ENCODE data around the gene ADAP1.

ADAP1 gene

GRCh38 chr7:865921-866320 lies 88.6 kb downstream of the ADAP1 start:
- H3K27me3 ChIP-seq (ENCODE audit: insufficient read depth, low read length, poor library complexity), result no peaks in the 10 kb centered on the region
- H3K4me1 ChIP-seq (ENCODE audit: insufficient read depth, low read length), result no peaks in the 10 kb centered on the region
- no peak overlapping the region for H3K27ac ChIP-seq (ENCODE audit: low read length)
- no peak overlapping the region for H3K4me3 ChIP-seq (ENCODE audit: low read depth in 1 of 2, low read length in 2 of 2)
- no peaks in the 10 kb centered on the region for H3K9me3 ChIP-seq (ENCODE audit: insufficient read depth, low read length, severe bottlenecking)
- H3K79me2 ChIP-seq (ENCODE audit: insufficient read depth, low read length), result no peaks in the 10 kb centered on the region
- DNase-seq (no peak), ATAC-seq (ENCODE audit: insufficient read depth, low read depth) (no peak)
- no peak overlapping the region for H3K9ac ChIP-seq (ENCODE audit: low read depth, low read length)
- H3K4me2 ChIP-seq (ENCODE audit: insufficient read depth, low read length), result no peak overlapping the region
- TF ChIP-seq EZH2 (IDR thresholded peaks at IDR 0.05; ENCODE audit: borderline replicate concordance, low read depth, low read length, severe bottlenecking) (no peak), CTCF (IDR thresholded peaks at IDR 0.05; ENCODE audit: borderline replicate concordance, extremely low read depth, low read length, poor library complexity, severe bottlenecking) (no peak)
- no peak overlapping the region for H2AFZ ChIP-seq (ENCODE audit: low read depth, low read length)
- H4K20me1 ChIP-seq (ENCODE audit: insufficient read depth, low read length), result 0 out of 2 replicates have a peak, but pooled peaks cover 3% of the 10 kb centered on the region
- H3K36me3 ChIP-seq (ENCODE audit: insufficient read depth, low read length), result peaks cover 64% of the 10 kb centered on the region

- Histone ChIP-seq H2AFZ (ENCODE audit: low read depth, low read length) (no peak overlapping the region), H3K4me2 (ENCODE audit: insufficient read depth, low read length) (no peak overlapping the region), H3K4me3 (ENCODE audit: low read depth in 1 of 2, low read length in 2 of 2) (no peak overlapping the region), H3K36me3 (ENCODE audit: insufficient read depth, low read length) (peaks cover 69% of the 10 kb centered on the region), H3K27ac (ENCODE audit: low read length) (no peak overlapping the region), H3K79me2 (ENCODE audit: insufficient read depth, low read length) (no peaks in the 10 kb centered on the region), H3K27me3 (ENCODE audit: insufficient read depth, low read length, poor library complexity) (no peaks in the 10 kb centered on the region), H3K9ac (ENCODE audit: low read depth, low read length) (no peak overlapping the region), H4K20me1 (ENCODE audit: insufficient read depth, low read length) (0 out of 2 replicates have a peak, but pooled peaks cover 7% of the 10 kb centered on the region), H3K9me3 (ENCODE audit: insufficient read depth, low read length, severe bottlenecking) (no peaks in the 10 kb centered on the region), H3K4me1 (ENCODE audit: insufficient read depth, low read length) (no peaks in the 10 kb centered on the region)
- no peak for TF ChIP-seq CTCF (IDR thresholded peaks at IDR 0.05; ENCODE audit: borderline replicate concordance, extremely low read depth, low read length, poor library complexity, severe bottlenecking)
- no peak for TF ChIP-seq EZH2 (IDR thresholded peaks at IDR 0.05; ENCODE audit: borderline replicate concordance, low read depth, low read length, severe bottlenecking)
- ATAC-seq (ENCODE audit: insufficient read depth, low read depth), result no peak
- DNase-seq, result no peak
Observed at GRCh38 chr7:863106-863505, 91.4 kb downstream of the ADAP1 start.

GRCh38 chr7:862157-862556 lies 92.3 kb downstream of the ADAP1 start:
- Histone ChIP-seq H2AFZ (ENCODE audit: low read depth, low read length) (no peak overlapping the region), H3K9ac (ENCODE audit: low read depth, low read length) (no peak overlapping the region), H3K4me1 (ENCODE audit: insufficient read depth, low read length) (no peaks in the 10 kb centered on the region), H3K4me3 (ENCODE audit: low read depth in 1 of 2, low read length in 2 of 2) (no peak overlapping the region), H3K36me3 (ENCODE audit: insufficient read depth, low read length) (peaks cover 66% of the 10 kb centered on the region), H3K9me3 (ENCODE audit: insufficient read depth, low read length, severe bottlenecking) (no peaks in the 10 kb centered on the region), H3K27me3 (ENCODE audit: insufficient read depth, low read length, poor library complexity) (no peaks in the 10 kb centered on the region), H3K27ac (ENCODE audit: low read length) (no peak overlapping the region), H3K4me2 (ENCODE audit: insufficient read depth, low read length) (no peak overlapping the region), H3K79me2 (ENCODE audit: insufficient read depth, low read length) (no peaks in the 10 kb centered on the region), H4K20me1 (ENCODE audit: insufficient read depth, low read length) (0 out of 2 replicates have a peak, but pooled peaks cover 7% of the 10 kb centered on the region)
- DNase-seq (no peak), ATAC-seq (ENCODE audit: insufficient read depth, low read depth) (no peak)
- TF ChIP-seq EZH2 (IDR thresholded peaks at IDR 0.05; ENCODE audit: borderline replicate concordance, low read depth, low read length, severe bottlenecking) (no peak), CTCF (IDR thresholded peaks at IDR 0.05; ENCODE audit: borderline replicate concordance, extremely low read depth, low read length, poor library complexity, severe bottlenecking) (no peak)

GRCh38 chr7:861222-861621 lies 93.3 kb downstream of the ADAP1 start:
- no peak for TF ChIP-seq CTCF (IDR thresholded peaks at IDR 0.05; ENCODE audit: borderline replicate concordance, extremely low read depth, low read length, poor library complexity, severe bottlenecking)
- no peak for TF ChIP-seq EZH2 (IDR thresholded peaks at IDR 0.05; ENCODE audit: borderline replicate concordance, low read depth, low read length, severe bottlenecking)
- H3K4me2 ChIP-seq (ENCODE audit: insufficient read depth, low read length), result no peak overlapping the region
- H3K9ac ChIP-seq (ENCODE audit: low read depth, low read length), result no peak overlapping the region
- no peaks in the 10 kb centered on the region for H3K27me3 ChIP-seq (ENCODE audit: insufficient read depth, low read length, poor library complexity)
- no peaks in the 10 kb centered on the region for H3K79me2 ChIP-seq (ENCODE audit: insufficient read depth, low read length)
- DNase-seq (no peak), ATAC-seq (ENCODE audit: insufficient read depth, low read depth) (no peak)
- peaks cover 69% of the 10 kb centered on the region for H3K36me3 ChIP-seq (ENCODE audit: insufficient read depth, low read length)
- no peaks in the 10 kb centered on the region for H3K9me3 ChIP-seq (ENCODE audit: insufficient read depth, low read length, severe bottlenecking)
- no peak overlapping the region for H2AFZ ChIP-seq (ENCODE audit: low read depth, low read length)
- H3K27ac ChIP-seq (ENCODE audit: low read length), result no peak overlapping the region
- no peaks in the 10 kb centered on the region for H3K4me1 ChIP-seq (ENCODE audit: insufficient read depth, low read length)
- 0 out of 2 replicates have a peak, but pooled peaks cover 7% of the 10 kb centered on the region for H4K20me1 ChIP-seq (ENCODE audit: insufficient read depth, low read length)
- H3K4me3 ChIP-seq (ENCODE audit: low read depth in 1 of 2, low read length in 2 of 2), result no peak overlapping the region

All from DND-41 (cell line).